ENCODE measurements around the gene PSMG4. TPM values are rescaled to one million over a fixed set of nuclear protein-coding genes. Genes with fewer than 3 reads are reported as not detected.
A peak's percentile ranks its signal among the peaks of the same experiment; 100 is the strongest.

PSMG4 gene
- total RNA-seq, 1 experiment from 2014 or later = 29.3 TPM

DNA sequence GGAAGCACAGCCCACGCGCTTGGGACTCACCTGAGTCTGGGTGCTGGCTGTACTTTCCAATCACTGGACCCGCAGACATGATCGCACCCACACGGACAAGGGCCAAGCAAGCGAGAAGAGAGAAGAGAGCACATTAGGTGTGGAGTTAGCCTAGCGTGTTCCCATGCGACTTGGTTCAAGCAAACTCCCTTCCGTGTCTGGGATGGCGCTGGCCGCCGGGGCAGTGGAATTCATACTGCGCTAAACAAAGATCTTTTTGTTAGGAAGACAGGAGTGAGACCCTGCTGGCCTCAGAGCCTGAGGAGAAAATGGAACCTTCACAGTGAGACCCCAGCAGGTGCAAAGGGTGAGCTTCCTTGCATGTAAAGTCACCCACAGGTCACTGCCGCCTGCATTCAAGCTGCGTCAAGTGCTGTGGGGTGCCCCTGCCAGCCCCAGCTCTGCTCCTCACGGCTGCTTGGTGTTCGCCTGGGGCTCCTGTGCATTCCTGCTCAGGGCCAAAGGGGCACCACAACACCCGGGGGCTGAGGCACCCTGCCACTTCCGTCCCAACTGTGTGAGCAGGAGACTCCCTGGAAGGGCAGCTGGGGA is 26.4 kb downstream of the PSMG4 start:
- Histone ChIP-seq H2BK12ac (ENCODE audit: insufficient read length, low read depth, low read length) (no peak overlapping the region), H3K27me3 (ENCODE audit: insufficient read depth, low read length) (no peaks in the 10 kb centered on the region), H3K79me2 (ENCODE audit: insufficient read depth, low read length) (no peaks in the 10 kb centered on the region), H3K23ac (ENCODE audit: insufficient read length, low read depth, low read length) (no peak overlapping the region), H3K9me3 (ENCODE audit: control insufficient read depth, low read depth, low read length) (no peaks in the 10 kb centered on the region), H4K8ac (replicated peaks; ENCODE audit: insufficient read length, low read depth, low read length) (no peak overlapping the region), H3K56ac (ENCODE audit: insufficient read length, low read depth, low read length) (no peak overlapping the region), H3K14ac (ENCODE audit: insufficient read depth, low read length) (no peak overlapping the region), H4K5ac (ENCODE audit: insufficient read length, low read depth, low read length) (no peak overlapping the region), H3K79me1 (ENCODE audit: insufficient read depth, low read depth, low read length, poor library complexity, severe bottlenecking) (no peaks in the 10 kb centered on the region), H3K23me2 (ENCODE audit: insufficient read length, low read depth, low read length, poor library complexity, severe bottlenecking) (no peaks in the 10 kb centered on the region), H2BK15ac (ENCODE audit: low read depth, low read length) (no peak overlapping the region), H3K27ac (ENCODE audit: insufficient read length, low read depth, low read length) (no peak overlapping the region), H2AFZ (ENCODE audit: low read length) (no peak overlapping the region), H3K9ac (ENCODE audit: extremely low read depth, insufficient read length, low read length) (no peak overlapping the region), H3T11ph (ENCODE audit: low read length) (no peak overlapping the region), H3K4ac (ENCODE audit: low read depth, low read length) (no peak overlapping the region), H2BK5ac (ENCODE audit: insufficient read length, low read length) (no peak overlapping the region), H2BK120ac (ENCODE audit: low read depth, low read length, poor library complexity, severe bottlenecking) (no peak overlapping the region), H3K4me1 (ENCODE audit: insufficient read depth, low read length) (peaks cover 13% of the 10 kb centered on the region), H2AK5ac (ENCODE audit: insufficient read length, low read length) (no peak overlapping the region), H3K18ac (ENCODE audit: insufficient read length, low read depth, low read length) (no peak overlapping the region), H4K20me1 (ENCODE audit: control insufficient read depth, insufficient read depth, insufficient read length) (no peaks in the 10 kb centered on the region), H4K91ac (ENCODE audit: insufficient read length, low read depth, low read length) (no peak overlapping the region), H3K4me2 (ENCODE audit: insufficient read depth, insufficient read length, low read length) (no peak overlapping the region), H2BK20ac (ENCODE audit: low read depth, low read length, poor library complexity, severe bottlenecking) (no peak overlapping the region)
- no peaks in the 10 kb centered on the region for H3K9me3 Mint-ChIP-seq
- H3K4me3 Mint-ChIP-seq = no peak overlapping the region
- no peaks in the 10 kb centered on the region for H3K27me3 Mint-ChIP-seq (ENCODE audit: low read depth)
- H3K27ac Mint-ChIP-seq = peak overlapping the region; percentile 6 to 83 (median 75); a peak in 3 of 7 replicates
- TF ChIP-seq, protein P1, sequence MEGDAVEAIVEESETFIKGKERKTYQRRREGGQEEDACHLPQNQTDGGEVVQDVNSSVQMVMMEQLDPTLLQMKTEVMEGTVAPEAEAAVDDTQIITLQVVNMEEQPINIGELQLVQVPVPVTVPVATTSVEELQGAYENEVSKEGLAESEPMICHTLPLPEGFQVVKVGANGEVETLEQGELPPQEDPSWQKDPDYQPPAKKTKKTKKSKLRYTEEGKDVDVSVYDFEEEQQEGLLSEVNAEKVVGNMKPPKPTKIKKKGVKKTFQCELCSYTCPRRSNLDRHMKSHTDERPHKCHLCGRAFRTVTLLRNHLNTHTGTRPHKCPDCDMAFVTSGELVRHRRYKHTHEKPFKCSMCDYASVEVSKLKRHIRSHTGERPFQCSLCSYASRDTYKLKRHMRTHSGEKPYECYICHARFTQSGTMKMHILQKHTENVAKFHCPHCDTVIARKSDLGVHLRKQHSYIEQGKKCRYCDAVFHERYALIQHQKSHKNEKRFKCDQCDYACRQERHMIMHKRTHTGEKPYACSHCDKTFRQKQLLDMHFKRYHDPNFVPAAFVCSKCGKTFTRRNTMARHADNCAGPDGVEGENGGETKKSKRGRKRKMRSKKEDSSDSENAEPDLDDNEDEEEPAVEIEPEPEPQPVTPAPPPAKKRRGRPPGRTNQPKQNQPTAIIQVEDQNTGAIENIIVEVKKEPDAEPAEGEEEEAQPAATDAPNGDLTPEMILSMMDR (conservative IDR thresholded peaks at IDR 0.05) = no peak
- no CpG with 5 or more reads among the region's 19 CpGs for WGBS (ENCODE audit: extremely low coverage, insufficient read length, low lambda C conversion rate)
- no peak for DNase-seq
- H3K36me3 Mint-ChIP-seq (ENCODE audit: insufficient read depth in 1 of 3, low read depth in 3 of 3) = peaks cover 26 to 44% (median 30%) of the 10 kb centered on the region in 3 experiments
- H3K4me1 Mint-ChIP-seq = peaks cover 34 to 35% of the 10 kb centered on the region in 2 experiments
